NCI-H128 (cell line): ENCODE measurements around the gene DHX15.

Experiments
- DNase-seq: peaks from one replicate; lab custom pipeline; 2025; ENCODE audit not compliant: unreplicated experiment; lab: John Stamatoyannopoulos, UW

Gene DHX15

GRCh38 chr4:24584211-24584850 is at the start of gene DHX15:
Gene DHX15, minus strand, starts transcription at chr4:24584554. Its CDS starts 161 bp downstream, at chr4:24584393.
- DNase-seq = peak; percentile 81

GRCh38 chr4:24632011-24632410 is 47.7 kb upstream of the DHX15 start:
- no peak for DNase-seq

- no peak for DNase-seq
These were observed 46.6 kb upstream of the DHX15 start for GRCh38 chr4:24630937-24631336.

- DNase-seq = no peak
These were observed 40.7 kb upstream of the DHX15 start for GRCh38 chr4:24625091-24625490.

- DNase-seq = no peak
These were observed 40.0 kb upstream of the DHX15 start for GRCh38 chr4:24624381-24624780.

GRCh38 chr4:24622146-24622834 is 37.9 kb upstream of the DHX15 start:
- no peak for DNase-seq

- DNase-seq = no peak
These were observed 31.6 kb upstream of the DHX15 start for GRCh38 chr4:24615977-24616376.

- DNase-seq = no peak
These were observed 30.5 kb upstream of the DHX15 start for GRCh38 chr4:24614881-24615280.

GRCh38 chr4:24613502-24613901 is 29.1 kb upstream of the DHX15 start:
- DNase-seq = no peak

GRCh38 chr4:24611575-24611974 is 27.2 kb upstream of the DHX15 start:
- no peak for DNase-seq

- DNase-seq = no peak
These were observed 23.0 kb upstream of the DHX15 start for GRCh38 chr4:24607334-24607733.

- DNase-seq = no peak
These were observed 20.9 kb upstream of the DHX15 start for GRCh38 chr4:24605216-24605615.

GRCh38 chr4:24604558-24605214 is 20.3 kb upstream of the DHX15 start:
- DNase-seq = no peak

GRCh38 chr4:24603343-24603742 is 19.0 kb upstream of the DHX15 start:
- no peak for DNase-seq

GRCh38 chr4:24601121-24601520 is 16.8 kb upstream of the DHX15 start:
- DNase-seq = no peak

GRCh38 chr4:24599275-24599674 is 14.9 kb upstream of the DHX15 start:
- no peak for DNase-seq

- DNase-seq = no peak
These were observed 13.7 kb upstream of the DHX15 start for GRCh38 chr4:24598025-24598424.

- DNase-seq = no peak
These were observed 11.3 kb upstream of the DHX15 start for GRCh38 chr4:24595659-24596058.

GRCh38 chr4:24594887-24595286 is 10.5 kb upstream of the DHX15 start:
- DNase-seq = no peak

- DNase-seq = no peak
These were observed 5.1 kb upstream of the DHX15 start for GRCh38 chr4:24589448-24589847.

- no peak for DNase-seq
These were observed 4.0 kb upstream of the DHX15 start for GRCh38 chr4:24588216-24588954.
